ENCODE measurements around the gene SEC22C.

The SEC22C gene

GRCh38 chr3:42498034-42498433 is 83.7 kb downstream of the SEC22C start:
- DNase-seq (ENCODE audit: low read depth in 2 of 2): no peak
